ENCODE measurements around the gene ZNF33A.

DNA sequence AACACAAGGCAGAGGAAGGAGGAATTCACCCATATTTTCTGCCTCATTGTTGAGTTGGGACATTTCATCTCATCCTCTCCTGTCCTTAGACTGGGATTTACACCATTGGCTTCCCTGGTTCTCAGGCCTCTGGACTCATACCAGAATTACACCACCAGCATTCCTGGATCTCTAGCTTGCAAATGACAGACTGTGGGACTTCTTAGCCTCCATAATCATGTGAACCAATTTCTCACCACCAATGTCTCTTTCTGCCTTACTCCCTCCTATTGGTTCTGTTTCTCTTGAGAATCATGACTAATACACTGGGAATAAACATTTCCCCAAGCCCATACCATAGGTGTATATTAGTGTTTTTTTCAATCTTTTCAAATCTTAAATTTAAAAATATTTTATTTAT lies 2.9 kb upstream of the ZNF33A start:
- TF ChIP-seq CTCF (IDR thresholded peaks at IDR 0.05; ENCODE audit: low read depth, low read length, poor library complexity, severe bottlenecking) (no peak), EZH2phosphoT487 (IDR thresholded peaks at IDR 0.05; ENCODE audit: borderline replicate concordance, low read length) (no peak)

All from DOHH2 (cell line).